GM19351 (cell line): Measurements from ENCODE around the gene HMCN2.

Experiments used
- ATAC-seq: cut with Tn5 transposase; IDR thresholded peaks from one replicate; pipeline ENCODE4 v1.9.1; 2021; ENCODE audit warnings: mild to moderate bottlenecking, moderate library complexity; ENCODE audit not compliant: unreplicated experiment

Gene HMCN2

GRCh38 chr9:130444565-130445221 is 179.1 kb downstream of the HMCN2 start, which contains the start of gene ASS1:
TSS of gene ASS1 (plus strand) at chr9:130444961. CDS start at chr9:130452229, 7,268 bp downstream.
- ATAC-seq = no peak

GRCh38 chr9:130445268-130445983 is 179.9 kb downstream of the HMCN2 start:
- no peak for ATAC-seq

GRCh38 chr9:130446101-130446861 is 180.7 kb downstream of the HMCN2 start:
- ATAC-seq = no peak

GRCh38 chr9:130447193-130447816 is 181.7 kb downstream of the HMCN2 start:
- ATAC-seq = no peak

GRCh38 chr9:130448035-130448624 is 182.6 kb downstream of the HMCN2 start:
- ATAC-seq = no peak

GRCh38 chr9:130448771-130449603 is 183.4 kb downstream of the HMCN2 start:
- ATAC-seq = no peak

DNA sequence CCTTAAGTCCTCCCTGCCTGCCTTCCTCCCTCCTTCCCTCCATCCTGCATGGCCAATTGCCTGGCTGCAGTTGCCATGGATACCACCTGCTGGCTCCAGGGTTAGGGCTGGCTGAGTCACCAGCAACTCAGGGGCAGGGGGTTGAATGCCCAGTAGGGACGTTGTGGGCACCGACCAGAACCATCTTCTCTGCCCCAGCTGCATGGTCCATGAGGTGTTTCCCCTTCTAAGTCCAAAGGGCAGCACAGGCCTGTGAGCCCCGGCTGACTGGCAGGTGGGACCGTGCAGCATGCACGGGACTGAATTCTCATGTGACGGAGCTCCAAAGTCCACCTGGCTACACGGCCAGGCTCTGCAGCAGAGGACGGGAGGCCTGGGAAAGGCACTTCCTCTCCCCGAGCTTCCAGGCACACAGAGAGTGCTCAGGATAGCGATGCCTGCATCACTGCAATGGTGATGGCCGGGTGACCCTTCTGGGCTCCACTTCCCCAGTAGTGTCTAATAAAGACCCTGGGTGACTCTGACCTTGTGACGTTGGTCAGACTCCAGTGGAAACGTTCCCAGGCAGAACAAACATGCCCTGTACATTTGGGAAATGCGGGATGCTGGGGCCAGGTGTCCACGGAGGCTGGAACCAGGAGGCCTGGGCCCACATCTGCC is 184.9 kb downstream of the HMCN2 start:
- no peak for ATAC-seq

- ATAC-seq = no peak
Measured at GRCh38 chr9:130451004-130451390, 185.4 kb downstream of the HMCN2 start.

DNA sequence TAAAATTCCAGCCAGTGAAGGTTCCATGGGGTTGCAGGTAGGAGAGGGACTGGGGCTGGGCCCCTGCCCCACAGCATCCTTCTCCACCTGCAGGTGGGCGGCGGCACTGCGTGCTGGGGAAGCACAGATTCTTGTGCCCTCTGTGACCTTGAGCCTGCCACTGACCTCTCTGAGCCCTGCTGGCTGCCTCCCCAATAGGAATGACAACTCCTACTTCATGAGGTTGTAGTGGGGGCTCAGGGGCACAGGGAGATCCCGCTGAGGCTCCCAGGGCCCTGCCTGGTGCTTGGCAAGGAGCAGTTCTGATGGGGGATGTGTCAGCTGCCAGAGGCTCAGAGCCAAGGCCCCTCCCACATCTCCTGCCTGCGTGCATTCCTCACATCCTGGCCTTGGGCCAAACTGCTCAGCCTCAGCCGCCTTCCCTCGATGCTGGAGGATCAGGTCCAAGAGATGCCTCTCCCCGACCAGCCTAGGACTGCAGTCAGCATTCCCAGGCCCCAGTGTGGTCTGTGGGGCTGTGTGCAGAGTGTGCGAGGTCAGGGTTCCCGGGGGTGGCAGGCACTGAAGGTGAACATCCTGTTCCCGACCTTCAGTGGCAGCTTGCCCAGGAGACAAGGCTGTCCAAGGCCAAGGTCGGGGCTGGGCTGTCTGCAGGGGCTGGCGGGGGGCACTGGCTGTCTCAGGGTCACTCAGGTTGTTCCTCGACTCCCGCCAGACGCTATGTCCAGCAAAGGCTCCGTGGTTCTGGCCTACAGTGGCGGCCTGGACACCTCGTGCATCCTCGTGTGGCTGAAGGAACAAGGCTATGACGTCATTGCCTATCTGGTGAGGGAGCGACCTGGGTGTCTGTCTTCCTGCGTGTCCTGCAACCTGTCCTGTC is 186.2 kb downstream of the HMCN2 start:
- ATAC-seq = no peak

- ATAC-seq = no peak
Measured at GRCh38 chr9:130452835-130453234, 187.3 kb downstream of the HMCN2 start.

GRCh38 chr9:130453487-130453886 is 187.9 kb downstream of the HMCN2 start:
- no peak for ATAC-seq

DNA sequence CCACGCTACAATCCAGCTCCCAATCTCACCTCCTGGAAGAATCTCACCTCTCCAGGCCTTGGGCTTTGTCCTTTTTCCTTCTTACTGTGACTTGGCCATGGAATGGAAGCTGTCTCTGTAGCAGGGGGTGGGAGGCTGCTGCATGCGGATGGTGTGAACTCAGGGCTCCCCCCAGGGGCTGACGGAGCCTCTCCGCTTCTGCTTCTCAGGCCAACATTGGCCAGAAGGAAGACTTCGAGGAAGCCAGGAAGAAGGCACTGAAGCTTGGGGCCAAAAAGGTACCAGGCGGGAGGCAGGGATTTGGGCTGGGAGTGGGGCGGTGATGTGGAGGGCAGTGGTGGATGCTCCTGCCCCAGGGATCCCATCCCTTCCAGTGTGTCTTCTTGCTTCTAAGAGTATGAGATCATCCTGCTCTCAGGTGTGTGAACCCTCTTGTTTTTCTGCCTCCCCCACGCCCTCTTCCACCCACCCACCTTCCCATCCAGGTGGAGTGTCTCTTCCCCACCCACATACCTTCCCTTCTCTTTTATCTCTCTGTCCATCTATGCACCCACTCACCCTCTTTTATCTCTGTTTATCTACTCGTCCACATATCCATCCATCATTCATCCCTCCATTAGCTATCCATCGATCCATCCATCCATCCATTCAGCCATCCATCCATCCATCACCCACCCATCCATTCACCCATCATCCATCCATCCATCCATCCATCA is 188.7 kb downstream of the HMCN2 start:
- no peak for ATAC-seq

DNA sequence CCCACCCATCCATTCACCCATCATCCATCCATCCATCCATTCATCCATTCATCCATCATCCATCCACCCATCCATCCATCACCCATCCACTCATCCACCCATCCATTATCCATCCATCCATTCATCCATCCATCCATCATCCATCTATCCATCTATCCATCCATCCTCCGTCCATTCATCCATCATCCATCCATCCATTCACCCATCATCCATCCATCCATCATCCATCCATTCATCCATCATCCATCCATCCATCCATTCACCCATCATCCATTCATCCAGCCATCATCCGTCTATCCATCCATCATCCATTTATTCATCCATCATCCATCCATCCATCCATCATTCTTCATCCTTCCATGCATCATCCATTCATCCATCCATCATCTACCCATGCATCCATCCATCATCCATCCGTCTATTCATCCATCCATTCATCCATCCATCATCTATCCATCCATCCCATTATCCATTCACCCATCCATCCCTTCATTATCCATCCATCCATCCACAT is 189.3 kb downstream of the HMCN2 start:
- no peak for ATAC-seq

- ATAC-seq = no peak
Measured at GRCh38 chr9:130458027-130458803, 192.7 kb downstream of the HMCN2 start.

DNA sequence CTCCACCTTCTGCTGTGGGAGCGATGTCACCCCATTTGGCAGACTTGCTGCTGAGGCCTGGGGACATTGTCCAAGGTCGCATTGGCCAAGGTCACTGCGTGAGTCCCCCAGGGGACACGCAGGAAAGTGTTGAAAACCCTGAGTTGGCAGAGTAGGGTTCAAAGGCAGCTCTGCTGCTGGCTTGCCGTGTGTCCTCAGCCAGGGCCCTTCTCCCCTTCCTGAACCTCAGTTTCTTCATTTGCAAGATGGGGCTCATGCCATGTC is 193.2 kb downstream of the HMCN2 start:
- ATAC-seq = no peak

- no peak for ATAC-seq
Measured at GRCh38 chr9:130459151-130459550, 193.6 kb downstream of the HMCN2 start.

GRCh38 chr9:130459941-130460669 is 194.5 kb downstream of the HMCN2 start:
- no peak for ATAC-seq
